AG09309 (cell line): ENCODE data around the gene TRAP1.

Experiments used
- DNase-seq: peaks from one replicate; pipeline ENCODE4 v3.0.0-alpha.2; 2010; ENCODE audit warnings: low read depth
- H3K4me3 ChIP-seq: 2 replicates; pipeline ENCODE4 v1.5.1; 2011; ENCODE audit warnings: mild to moderate bottlenecking, low read depth, low read length, moderate library complexity; ENCODE audit not compliant: control insufficient read depth
- TF ChIP-seq, protein P1 (sequence below): IDR thresholded peaks from 2 replicates; pipeline ENCODE4 v1.5.1; 2011; ENCODE audit warnings: mild to moderate bottlenecking, low read depth, low read length, inconsistent platforms; ENCODE audit not compliant: insufficient read depth, control insufficient read depth; ENCODE audit errors: missing control alignments

TRAP1 gene

DNA sequence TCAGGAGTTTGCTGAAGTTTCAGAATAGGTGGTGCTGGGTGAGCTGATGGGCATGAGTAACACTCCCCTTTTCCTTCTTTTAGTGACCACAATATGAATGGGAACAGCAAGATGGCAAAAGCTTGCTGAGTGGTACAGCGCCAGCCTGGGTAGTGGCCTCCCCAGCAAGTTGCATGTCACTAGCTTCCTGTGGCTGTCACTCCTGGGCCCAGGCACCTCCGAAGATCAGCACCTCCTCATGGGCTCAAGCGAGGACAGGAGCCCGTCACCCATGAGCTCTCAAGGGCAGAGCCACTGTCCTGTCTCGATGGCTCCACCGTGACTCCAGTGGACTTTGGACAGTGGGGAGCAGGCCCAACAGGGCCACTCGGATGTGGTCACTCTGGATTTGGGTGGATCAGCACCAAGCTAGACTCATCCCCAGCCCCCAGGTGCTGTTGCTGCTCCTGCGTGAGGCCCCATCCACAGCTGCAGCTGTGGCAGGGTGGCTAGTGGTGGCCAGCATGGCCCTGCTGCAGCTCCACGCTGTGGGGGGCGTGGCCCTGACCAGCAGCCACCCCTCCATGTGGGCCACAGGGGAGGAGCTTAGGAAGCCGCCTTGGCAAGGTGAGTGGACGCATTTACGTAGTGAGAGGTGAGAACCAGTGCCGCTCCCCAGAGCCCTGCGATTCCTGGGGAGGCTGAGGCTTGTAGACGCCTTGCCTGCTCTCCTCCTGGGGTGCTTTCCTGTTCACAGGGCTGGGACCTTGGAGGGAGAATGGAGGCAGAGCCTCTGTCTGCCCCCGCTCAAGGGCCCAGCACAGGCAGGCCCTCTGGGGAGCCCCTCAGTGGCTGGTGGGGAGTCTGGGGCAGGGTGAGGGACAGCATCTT is 76.5 kb downstream of the TRAP1 start:
- H3K4me3 ChIP-seq = no peak overlapping the region
- TF ChIP-seq, protein P1, sequence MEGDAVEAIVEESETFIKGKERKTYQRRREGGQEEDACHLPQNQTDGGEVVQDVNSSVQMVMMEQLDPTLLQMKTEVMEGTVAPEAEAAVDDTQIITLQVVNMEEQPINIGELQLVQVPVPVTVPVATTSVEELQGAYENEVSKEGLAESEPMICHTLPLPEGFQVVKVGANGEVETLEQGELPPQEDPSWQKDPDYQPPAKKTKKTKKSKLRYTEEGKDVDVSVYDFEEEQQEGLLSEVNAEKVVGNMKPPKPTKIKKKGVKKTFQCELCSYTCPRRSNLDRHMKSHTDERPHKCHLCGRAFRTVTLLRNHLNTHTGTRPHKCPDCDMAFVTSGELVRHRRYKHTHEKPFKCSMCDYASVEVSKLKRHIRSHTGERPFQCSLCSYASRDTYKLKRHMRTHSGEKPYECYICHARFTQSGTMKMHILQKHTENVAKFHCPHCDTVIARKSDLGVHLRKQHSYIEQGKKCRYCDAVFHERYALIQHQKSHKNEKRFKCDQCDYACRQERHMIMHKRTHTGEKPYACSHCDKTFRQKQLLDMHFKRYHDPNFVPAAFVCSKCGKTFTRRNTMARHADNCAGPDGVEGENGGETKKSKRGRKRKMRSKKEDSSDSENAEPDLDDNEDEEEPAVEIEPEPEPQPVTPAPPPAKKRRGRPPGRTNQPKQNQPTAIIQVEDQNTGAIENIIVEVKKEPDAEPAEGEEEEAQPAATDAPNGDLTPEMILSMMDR = no peak
- no peak for DNase-seq

DNA sequence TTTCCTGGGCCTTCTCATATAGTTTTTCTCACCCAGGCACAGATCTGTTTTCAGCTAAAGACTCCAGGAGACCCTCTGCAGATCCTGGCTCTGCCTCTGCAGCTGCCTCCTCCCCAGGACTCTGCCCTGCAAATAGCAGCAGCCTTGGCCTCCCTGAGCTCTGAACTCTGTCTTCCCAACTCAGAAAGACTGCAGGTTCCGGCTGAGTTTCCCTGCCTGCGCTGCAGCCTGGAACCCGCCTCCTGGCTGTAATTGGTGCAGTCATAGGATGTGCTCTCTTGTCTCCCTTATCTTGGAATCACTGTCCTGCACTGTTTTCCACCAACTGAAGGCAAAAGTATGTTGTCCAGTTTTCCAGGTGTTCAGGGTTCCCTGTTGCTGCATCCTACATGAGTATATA is 77.1 kb downstream of the TRAP1 start:
- DNase-seq = no peak
- TF ChIP-seq, protein P1 = no peak
- H3K4me3 ChIP-seq = no peak overlapping the region

DNA sequence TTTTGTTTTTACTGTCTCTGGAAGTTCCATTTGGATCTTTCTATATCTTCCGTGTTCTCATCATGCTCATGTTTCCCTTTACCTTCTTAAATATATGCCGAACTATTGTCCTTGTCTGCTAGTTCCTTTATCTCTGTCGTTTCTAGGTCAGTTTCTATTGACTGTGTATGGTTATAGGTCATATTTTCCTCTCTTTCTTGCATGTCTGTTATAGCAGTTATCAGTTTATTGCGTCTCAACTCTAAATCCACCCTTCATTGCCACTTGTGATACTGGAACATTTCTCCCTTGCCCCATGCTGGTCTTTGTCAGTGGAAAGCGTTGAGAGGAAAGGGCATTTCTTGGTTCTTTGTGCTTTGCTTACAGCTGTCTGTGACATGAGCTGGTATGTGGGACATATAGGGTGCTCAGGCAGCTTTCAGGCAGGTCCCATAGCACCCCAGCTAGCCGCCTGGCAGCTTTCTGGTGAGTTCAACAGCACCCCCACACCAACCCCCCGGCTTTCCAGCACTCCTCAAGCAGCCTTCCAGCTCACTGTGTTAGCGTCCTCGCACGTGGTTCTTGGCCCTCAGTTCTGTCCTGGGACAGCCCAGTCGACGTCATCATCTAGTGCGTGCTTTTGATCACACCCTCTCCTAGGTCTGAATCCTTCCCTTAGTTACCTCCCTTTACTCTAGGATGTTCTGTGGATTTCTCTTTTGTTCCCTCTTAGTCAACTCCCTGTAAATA is 78.2 kb downstream of the TRAP1 start:
- H3K4me3 ChIP-seq = no peak overlapping the region
- TF ChIP-seq, protein P1 = no peak
- DNase-seq = no peak

DNA sequence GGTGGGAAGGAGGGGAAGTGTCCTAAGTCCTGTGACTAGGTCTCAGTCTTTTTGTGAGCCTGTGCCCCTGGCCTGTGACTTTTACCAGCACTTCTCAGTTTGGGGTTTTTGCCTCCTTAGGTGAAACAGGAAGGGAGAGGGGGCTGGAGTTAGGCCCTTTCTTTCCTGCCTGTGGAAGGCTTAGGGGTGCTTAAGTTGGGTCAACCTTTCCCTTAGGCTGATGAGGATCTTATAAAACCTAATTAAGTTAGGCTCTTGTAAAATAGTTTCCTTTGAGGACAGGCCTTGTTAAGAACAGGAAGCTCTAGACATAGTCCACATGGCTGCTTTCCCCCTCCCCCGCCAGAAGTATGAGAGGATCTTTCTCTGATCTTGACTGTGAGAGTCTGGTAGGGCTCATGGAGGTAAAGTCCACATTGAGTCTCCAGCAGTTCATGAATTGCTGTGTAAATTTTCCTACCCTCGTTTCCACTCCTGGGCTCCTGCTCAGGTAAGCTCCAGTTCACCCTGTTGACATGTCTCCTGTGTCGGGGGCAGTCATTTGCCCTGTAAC is 79.9 kb downstream of the TRAP1 start:
- TF ChIP-seq, protein P1 = no peak
- no peak for DNase-seq
- no peak overlapping the region for H3K4me3 ChIP-seq

DNA sequence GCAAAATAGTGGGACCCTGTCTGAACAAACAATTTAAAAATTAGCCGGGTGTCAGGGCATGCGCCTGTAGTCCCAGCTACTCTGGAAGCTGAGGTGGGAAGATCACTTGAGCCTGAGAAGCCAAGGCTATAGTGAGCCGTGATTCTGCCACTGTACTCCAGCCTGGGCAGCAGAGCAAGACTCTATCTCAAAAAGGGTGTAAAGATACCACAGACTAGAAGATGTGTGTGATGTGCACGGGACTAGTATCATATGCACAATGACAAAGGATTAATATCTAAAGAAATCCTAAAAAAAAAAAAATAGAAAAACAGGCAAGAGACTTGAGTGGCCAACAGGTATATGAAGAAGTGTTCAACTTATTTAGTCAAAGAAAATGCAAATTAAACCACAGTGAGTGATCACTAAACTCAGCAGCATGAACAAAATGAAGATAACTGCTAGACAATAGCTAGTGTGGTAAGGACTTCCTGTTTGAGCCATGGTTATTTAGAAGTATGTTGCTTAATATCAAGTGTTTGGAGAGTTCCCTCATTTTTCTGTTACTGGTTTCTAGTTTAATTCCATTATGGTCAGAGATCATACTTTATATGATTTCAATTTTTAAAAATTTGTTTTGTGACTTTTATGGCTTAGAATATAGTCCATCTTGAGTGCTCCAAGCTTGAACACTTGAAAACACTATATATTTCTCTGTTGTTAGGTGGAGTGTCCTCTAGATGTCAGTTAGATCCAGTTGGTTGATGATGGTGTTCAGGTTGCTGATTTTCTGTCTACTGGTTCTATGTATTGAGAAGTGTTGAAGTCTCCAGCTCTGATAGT is 91.2 kb downstream of the TRAP1 start:
- DNase-seq = no peak
- TF ChIP-seq, protein P1 = no peak
- H3K4me3 ChIP-seq = no peak overlapping the region

DNA sequence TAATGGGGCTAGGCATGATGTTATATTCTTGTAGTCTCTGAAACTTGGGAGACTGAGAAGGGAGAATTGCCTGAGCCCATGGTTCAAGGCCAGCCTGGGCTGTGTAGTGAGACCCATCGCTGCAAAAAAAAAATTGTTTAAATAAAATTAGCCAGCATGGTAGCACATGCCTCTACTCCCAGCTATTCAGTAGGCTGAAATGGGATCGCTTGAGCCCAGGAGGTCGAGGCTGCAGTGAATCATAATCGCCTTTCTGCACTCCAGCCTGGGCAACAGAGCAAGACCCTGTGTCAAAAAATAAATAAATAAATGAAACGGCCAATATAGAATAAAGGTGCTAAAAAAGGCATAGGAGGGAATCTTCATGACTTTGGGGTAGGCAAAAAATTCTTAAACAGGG is 92.0 kb downstream of the TRAP1 start:
- no peak for DNase-seq
- TF ChIP-seq, protein P1 = no peak
- H3K4me3 ChIP-seq = no peak overlapping the region
